Pancreas (tissue), 10 donors: ENCODE data around the gene MAP7D2. TPM values are rescaled to one million over a fixed set of nuclear protein-coding genes. Genes with fewer than 3 reads are reported as not detected.

Experiments used
- ATAC-seq, 4 donors: fragments of 200-7000 bp; cut with Tn5 transposase; one replicate each; pipeline versions ENCODE4 v1.8.0 to v1.9.1; 2020; ENCODE audit warnings: mild to moderate bottlenecking in 4 of 4, moderate library complexity in 4 of 4
- DNase-seq, 6 donors: peaks; one replicate each; pipeline ENCODE4 v3.0.0-alpha.2; 2020
- FAIRE-seq: peaks from 2 replicates; lab custom pipeline; 2012; peaks lifted over from hg19 to GRCh38; lab: Jason Lieb, UNC
- H3K27ac ChIP-seq, 4 donors: fragments of 200-600 bp; sonication (generic); 1 replicate in 3 of 4; 2 replicates in 1 of 4; pipeline versions ENCODE4 v1.5.0 to v1.8.0; 2020
- H3K27me3 ChIP-seq, 4 donors: fragments of 200-600 bp; one replicate each; pipeline ENCODE4 v1.8.0; 2021
- H3K36me3 ChIP-seq, 3 donors: fragments of 200-600 bp; sonication (generic) in 1 of 3; one replicate each; pipeline versions ENCODE4 v1.5.0 to v1.8.0; 2020 to 2021
- H3K4me1 ChIP-seq, 3 donors: fragments of 200-600 bp; one replicate each; pipeline ENCODE4 v1.8.0; 2021
- H3K4me3 ChIP-seq, 4 donors: fragments of 200-600 bp; sonication (generic) in 2 of 4; one replicate each; pipeline versions ENCODE4 v1.5.0 to v1.8.0; 2020 to 2021
- H3K9me3 ChIP-seq, 4 donors: fragments of 200-600 bp; one replicate each; pipeline ENCODE4 v1.8.0; 2021
- WGBS, 2 donors: extraction: QIAGEN DNeasy Blood & Tissue Kit; methylation state at CpG; one replicate each; pipeline ENCODE4 v1.1.7; 2013; 5-methylcytosine and 5-hydroxymethylcytosine counted together
- intact Hi-C, 3 donors: fragments of 100-400 bp; cut with DNase I; formaldehyde crosslinking; loops; one replicate each; pipeline versions ENCODE4 v1.11.1 to v1.14.2; 2022
- polyA plus RNA-seq, 2 donors: library from polyadenylated mRNA; stranded (reverse); fragments of 200-250 nt; gene quantifications; one replicate each; pipeline ENCODE4 v1.2.3, GENCODE V29; 2013
- total RNA-seq, 6 donors: library from RNA; stranded (reverse); fragmentation: NEBNext Ultra II Directional in 4 of 6; extraction: Animal tissue kit (Norgen Biotek cat#: 25700) in 4 of 6; gene quantifications; one replicate each; pipeline versions ENCODE4 v1.2.1 to v1.2.4, GENCODE V29; 2021 to 2023
- TF ChIP-seq, protein P1 (sequence below), 4 donors: fragments of 200-600 bp; sonication (generic) in 3 of 4; IDR thresholded peaks; one replicate each; pipeline versions ENCODE4 v1.5.0 to v1.8.0; 2021; ENCODE audit warnings: antibody characterized with exemption in 4 of 4
- donor health status: healthy with polysubstance abuse.
- donor health status: DM: no; HTN: no; CAD: no; lungs with moderate emphysema.
- donor health status: DM: no; HTN: no; CAD: no.
- donor health status: control.
- donor health status: control.
- donor health status: Bipolar disorder and iron deficiency.
- donor health status: DM: yes; HTN: yes; CAD: no.
- donor health status: DM: no; HTN: no; CAD: no.
- donor health status: DM: no; HTN: no; CAD: no.
- donor health status: DM: yes; HTN: yes; CAD: no.

Gene MAP7D2
- total and polyA plus RNA-seq, 8 donors, result 0.09 to 3.6 (median 0.70) TPM

DNA sequence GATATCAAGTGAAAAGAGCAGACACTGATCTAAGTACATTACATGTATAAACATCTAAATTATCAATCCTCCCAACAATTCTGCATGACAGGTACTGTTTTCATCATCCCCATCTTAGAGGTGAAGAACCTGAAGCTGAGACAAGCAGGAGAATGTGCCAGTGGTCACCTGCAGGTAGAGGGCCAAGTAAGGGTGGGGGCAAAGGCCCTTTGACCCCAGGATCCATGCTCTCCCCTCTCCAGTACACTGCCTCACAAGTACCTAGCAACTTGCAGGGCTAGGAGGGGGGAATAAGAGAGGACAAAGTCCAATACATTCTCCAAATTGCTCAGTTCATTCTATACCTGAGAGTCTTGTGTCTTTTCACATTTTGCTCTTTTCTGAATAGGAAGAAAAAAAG lies 8.3 kb upstream of the MAP7D2 start:
- ATAC-seq (no peak), DNase-seq (no peak), FAIRE-seq (no peak)
- H3K27ac ChIP-seq, result no peak overlapping the region
- TF ChIP-seq, protein P1, sequence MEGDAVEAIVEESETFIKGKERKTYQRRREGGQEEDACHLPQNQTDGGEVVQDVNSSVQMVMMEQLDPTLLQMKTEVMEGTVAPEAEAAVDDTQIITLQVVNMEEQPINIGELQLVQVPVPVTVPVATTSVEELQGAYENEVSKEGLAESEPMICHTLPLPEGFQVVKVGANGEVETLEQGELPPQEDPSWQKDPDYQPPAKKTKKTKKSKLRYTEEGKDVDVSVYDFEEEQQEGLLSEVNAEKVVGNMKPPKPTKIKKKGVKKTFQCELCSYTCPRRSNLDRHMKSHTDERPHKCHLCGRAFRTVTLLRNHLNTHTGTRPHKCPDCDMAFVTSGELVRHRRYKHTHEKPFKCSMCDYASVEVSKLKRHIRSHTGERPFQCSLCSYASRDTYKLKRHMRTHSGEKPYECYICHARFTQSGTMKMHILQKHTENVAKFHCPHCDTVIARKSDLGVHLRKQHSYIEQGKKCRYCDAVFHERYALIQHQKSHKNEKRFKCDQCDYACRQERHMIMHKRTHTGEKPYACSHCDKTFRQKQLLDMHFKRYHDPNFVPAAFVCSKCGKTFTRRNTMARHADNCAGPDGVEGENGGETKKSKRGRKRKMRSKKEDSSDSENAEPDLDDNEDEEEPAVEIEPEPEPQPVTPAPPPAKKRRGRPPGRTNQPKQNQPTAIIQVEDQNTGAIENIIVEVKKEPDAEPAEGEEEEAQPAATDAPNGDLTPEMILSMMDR (IDR thresholded peaks at IDR 0.05), result no peak
- no peaks in the 10 kb centered on the region for H3K9me3 ChIP-seq
- H3K4me1 ChIP-seq, result no peaks in the 10 kb centered on the region
- no peak overlapping the region for H3K4me3 ChIP-seq
- no peaks in the 10 kb centered on the region for H3K27me3 ChIP-seq
- H3K36me3 ChIP-seq, result peaks cover 0 to 27% (median 0%) of the 10 kb centered on the region in 3 donors
- intact Hi-C loops, result no loop called here

DNA sequence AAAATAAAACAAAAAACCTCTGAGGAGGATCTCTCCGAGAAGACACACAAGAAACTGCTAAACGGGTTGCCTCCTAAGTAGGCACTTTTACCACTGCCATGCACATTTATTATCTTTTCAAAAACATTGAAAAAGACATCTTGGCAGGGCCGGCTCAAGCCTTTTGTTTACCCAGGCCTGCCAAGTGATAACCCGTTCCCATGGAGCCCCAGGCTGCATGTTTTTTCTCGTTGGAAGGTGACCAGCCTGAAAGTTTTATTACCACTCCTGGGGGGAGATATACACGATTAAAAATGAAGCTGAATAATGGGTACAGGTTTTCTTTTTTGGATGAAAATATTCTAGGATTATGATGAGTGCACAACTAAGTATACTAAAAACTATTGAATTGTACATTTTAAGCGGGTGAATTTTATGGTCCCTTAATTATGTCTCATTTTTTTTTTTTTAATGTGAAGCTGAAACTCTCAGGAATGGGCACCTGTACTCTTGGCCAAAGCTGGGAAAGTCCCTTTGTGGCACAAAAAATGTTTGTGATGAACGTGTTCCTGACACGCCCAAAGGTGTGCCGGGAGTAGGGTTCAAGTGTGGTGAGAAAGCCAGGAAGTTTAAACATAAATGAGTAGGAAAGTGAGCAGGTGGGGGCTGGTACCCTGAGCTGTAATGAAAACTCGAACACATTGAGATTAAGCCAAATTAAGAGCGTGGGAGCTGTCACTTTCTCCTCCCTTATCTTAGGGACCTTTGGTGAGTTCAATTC lies 1.5 kb upstream of the MAP7D2 start:
- H3K27me3 ChIP-seq, result peaks cover 0 to 10% (median 0%) of the 10 kb centered on the region in 4 donors
- peak; percentile 45 for FAIRE-seq
- TF ChIP-seq, protein P1 (IDR thresholded peaks at IDR 0.05), result no peak
- no peak overlapping the region for H3K4me3 ChIP-seq
- peak in 3 of 6 donors; percentile 43 to 50 (median 44) for DNase-seq
- 12 to 19% methylated on average over 12 of the region's 12 CpGs for WGBS, 2 donors
- H3K9me3 ChIP-seq, result no peaks in the 10 kb centered on the region
- no peak overlapping the region for H3K27ac ChIP-seq
- intact Hi-C loops, result no loop called here
- H3K36me3 ChIP-seq, result no peaks in the 10 kb centered on the region
- ATAC-seq, result peak; percentile 82 to 92 (median 86)
- H3K4me1 ChIP-seq, result peaks cover 0 to 11% (median 0%) of the 10 kb centered on the region in 3 donors

DNA sequence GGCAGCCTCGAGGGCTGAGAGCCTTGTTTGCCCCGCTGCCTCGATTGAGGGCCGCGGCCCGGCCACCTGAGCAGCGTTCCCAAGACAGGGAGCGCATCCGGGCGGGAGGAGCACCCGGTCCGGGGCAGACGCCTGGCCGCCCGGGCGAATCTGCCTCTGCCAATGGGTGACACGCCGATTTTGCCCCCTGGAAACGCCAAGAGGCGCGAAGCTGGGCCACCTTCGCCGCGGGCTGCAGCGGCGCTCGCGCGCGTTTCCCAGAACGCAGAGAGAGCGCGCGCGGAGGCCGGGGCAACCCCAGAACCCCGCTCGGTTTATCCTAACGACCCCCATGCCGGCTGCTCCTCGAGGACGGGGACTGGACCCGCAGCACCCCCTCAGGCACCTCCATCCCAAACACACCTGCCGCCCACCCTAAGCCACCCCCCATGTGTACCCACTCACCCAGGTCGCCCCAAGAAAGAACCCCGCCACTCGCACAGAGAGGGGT lies 575 bp downstream of the MAP7D2 start:
- H3K27ac ChIP-seq, result no peak overlapping the region
- no peaks in the 10 kb centered on the region for H3K36me3 ChIP-seq
- no peak for FAIRE-seq
- intact Hi-C loops, result no loop called here
- DNase-seq, result peak in 1 of 6 donors; percentile 72
- ATAC-seq, result peak in 1 of 4 donors; percentile 14
- H3K9me3 ChIP-seq, result no peaks in the 10 kb centered on the region
- TF ChIP-seq, protein P1 (IDR thresholded peaks at IDR 0.05), result no peak
- peak overlapping the region in 2 of 4 donors; percentile 6 to 21 for H3K4me3 ChIP-seq
- H3K4me1 ChIP-seq, result peaks cover 0 to 11% (median 0%) of the 10 kb centered on the region in 3 donors
- H3K27me3 ChIP-seq, result peaks cover 0 to 10% (median 0%) of the 10 kb centered on the region in 4 donors
- 21 to 29% methylated on average over 41 to 46 of the region's 47 CpGs for WGBS, 2 donors

DNA sequence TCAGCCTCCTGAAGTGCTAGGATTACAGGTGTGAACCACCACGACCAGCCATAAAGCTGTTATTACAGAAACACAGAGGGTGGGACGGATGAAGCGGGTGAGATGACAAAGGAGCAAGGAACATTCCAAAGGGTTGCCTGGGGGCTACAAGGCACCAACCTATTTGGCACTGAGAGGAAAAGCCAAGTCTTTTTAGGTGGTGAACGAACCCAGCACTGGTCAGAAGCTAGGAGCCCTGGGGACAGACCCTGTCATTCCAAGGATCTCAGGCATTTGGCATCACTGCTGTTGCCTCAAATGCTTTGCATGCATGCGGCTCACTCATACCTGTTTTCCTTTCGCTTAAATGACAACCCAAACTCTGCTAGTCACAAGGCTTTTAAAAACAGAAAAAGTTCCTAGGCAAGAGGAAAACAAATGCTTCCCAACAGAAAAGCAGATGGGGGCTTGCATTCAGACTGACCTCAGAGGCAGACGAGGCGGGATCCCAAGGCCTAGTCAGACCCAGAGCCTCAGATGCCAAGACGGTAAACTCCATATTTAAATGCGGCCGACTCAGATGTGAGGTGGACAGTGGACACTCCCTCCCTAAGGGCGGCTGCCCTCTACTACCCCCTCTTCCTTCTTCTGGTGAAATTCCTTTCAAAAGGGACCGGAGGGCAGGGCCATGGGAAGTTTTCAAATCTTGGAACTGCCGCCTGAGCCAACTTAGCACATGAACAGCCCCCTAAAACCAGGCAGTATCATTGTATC lies 4.5 kb downstream of the MAP7D2 start:
- H3K27ac ChIP-seq, result no peak overlapping the region
- no peaks in the 10 kb centered on the region for H3K4me1 ChIP-seq
- WGBS, 2 donors, result 93 to 94% methylated on average over 14 of the region's 14 CpGs
- FAIRE-seq (no peak), ATAC-seq (no peak), DNase-seq (no peak)
- intact Hi-C loops, result no loop called here
- TF ChIP-seq, protein P1 (IDR thresholded peaks at IDR 0.05), result no peak
- peaks cover 0 to 8% (median 0%) of the 10 kb centered on the region in 4 donors for H3K27me3 ChIP-seq
- H3K9me3 ChIP-seq, result no peaks in the 10 kb centered on the region
- H3K4me3 ChIP-seq, result no peak overlapping the region
- no peaks in the 10 kb centered on the region for H3K36me3 ChIP-seq
